GM18870 (cell line): ENCODE data around the gene TCF20.

ENCODE experiments used
- ATAC-seq: cut with Tn5 transposase; IDR thresholded peaks from one replicate; pipeline ENCODE4 v1.9.1; 2021; ENCODE audit warnings: moderate library complexity; ENCODE audit not compliant: unreplicated experiment

The TCF20 gene

GRCh38 chr22:42261296-42261695, 9.2 kb downstream of the TCF20 start:
- ATAC-seq, result no peak

GRCh38 chr22:42258126-42258525, 12.3 kb downstream of the TCF20 start:
- no peak for ATAC-seq

GRCh38 chr22:42257386-42257785, 13.1 kb downstream of the TCF20 start:
- no peak for ATAC-seq

- no peak for ATAC-seq
These were observed 13.5 kb downstream of the TCF20 start for GRCh38 chr22:42256930-42257329.

- no peak for ATAC-seq
These were observed 14.2 kb downstream of the TCF20 start for GRCh38 chr22:42256220-42256619.

GRCh38 chr22:42249831-42250230, 20.6 kb downstream of the TCF20 start:
- ATAC-seq, result no peak

GRCh38 chr22:42248995-42249394, 21.5 kb downstream of the TCF20 start:
- no peak for ATAC-seq

GRCh38 chr22:42247596-42247995, 22.9 kb downstream of the TCF20 start:
- ATAC-seq, result no peak

GRCh38 chr22:42243802-42244060, 26.7 kb downstream of the TCF20 start:
- ATAC-seq, result no peak

GRCh38 chr22:42236848-42237247, 33.6 kb downstream of the TCF20 start:
- no peak for ATAC-seq

- ATAC-seq, result no peak
These were observed 34.2 kb downstream of the TCF20 start for GRCh38 chr22:42236268-42236667.

GRCh38 chr22:42233879-42234278, 36.6 kb downstream of the TCF20 start:
- no peak for ATAC-seq

- ATAC-seq, result no peak
These were observed 38.5 kb downstream of the TCF20 start for GRCh38 chr22:42231929-42232328.

GRCh38 chr22:42229455-42230149, 40.9 kb downstream of the TCF20 start:
- ATAC-seq, result no peak

GRCh38 chr22:42228483-42228882, 42.0 kb downstream of the TCF20 start:
- no peak for ATAC-seq

- ATAC-seq, result no peak
These were observed 43.0 kb downstream of the TCF20 start for GRCh38 chr22:42227435-42227834.

GRCh38 chr22:42225841-42226240, 44.6 kb downstream of the TCF20 start:
- no peak for ATAC-seq

GRCh38 chr22:42222140-42222539, 48.3 kb downstream of the TCF20 start:
- no peak for ATAC-seq
